SK-N-SH treated with all-trans-retinoic acid at 6 μM for 48 hours (cell line): Measurements from ENCODE around the gene CD6.

ENCODE experiments used
- ATAC-seq: fragments of 200-7000 bp; cut with Tn5 transposase; 3 replicates; pipeline ENCODE4 v1.9.1; 2020; ENCODE audit warnings: mild to moderate bottlenecking, moderate library complexity
- ARNTL ChIP-seq: fragments of 450-650 bp; formaldehyde crosslinking; IDR thresholded peaks from 2 replicates; pipeline ENCODE4 v1.5.0; 2020; ENCODE audit warnings: low read depth, mild to moderate bottlenecking, moderate library complexity, borderline replicate concordance
- BACH2 ChIP-seq: fragments of 250-450 bp; sonication (Bioruptor Pico); IDR thresholded peaks from 2 replicates; pipeline ENCODE4 v1.9.0; 2021; ENCODE audit warnings: mild to moderate bottlenecking, borderline replicate concordance
- CSDC2 ChIP-seq: fragments of 250-450 bp; sonication (Bioruptor Pico); IDR thresholded peaks from 2 replicates; pipeline ENCODE4 v1.5.0; 2020; ENCODE audit warnings: mild to moderate bottlenecking, moderate library complexity
- ISL1 ChIP-seq: fragments of 250-450 bp; sonication (Bioruptor Pico); IDR thresholded peaks from 2 replicates; pipeline ENCODE4 v2.1.2; 2022; ENCODE audit warnings: mild to moderate bottlenecking, moderate library complexity
- OSR1 ChIP-seq: fragments of 250-450 bp; sonication (Bioruptor Pico); IDR thresholded peaks from 2 replicates; pipeline ENCODE4 v1.8.0; 2022; ENCODE audit warnings: moderate library complexity, mild to moderate bottlenecking, inconsistent platforms
- PPARA ChIP-seq: fragments of 250-450 bp; sonication (Bioruptor Pico); IDR thresholded peaks from 2 replicates; pipeline ENCODE4 v1.5.0; 2020; ENCODE audit warnings: mild to moderate bottlenecking, borderline replicate concordance
- RARB ChIP-seq: fragments of 250-450 bp; sonication (Bioruptor Pico); IDR thresholded peaks from 2 replicates; pipeline ENCODE4 v1.8.0; 2021; ENCODE audit warnings: mild to moderate bottlenecking, moderate library complexity
- SNAI2 ChIP-seq: fragments of 250-450 bp; sonication (Bioruptor Pico); IDR thresholded peaks from 2 replicates; pipeline ENCODE4 v1.5.0; 2020; ENCODE audit warnings: mild to moderate bottlenecking, moderate library complexity
- TCF4 ChIP-seq: fragments of 250-450 bp; sonication (Bioruptor Pico); IDR thresholded peaks from 2 replicates; pipeline ENCODE4 v1.8.0; 2021; ENCODE audit warnings: mild to moderate bottlenecking, moderate library complexity, borderline replicate concordance
- TOX ChIP-seq: fragments of 250-450 bp; sonication (Bioruptor Pico); IDR thresholded peaks from 2 replicates; pipeline ENCODE4 v1.8.0; 2021; ENCODE audit warnings: mild to moderate bottlenecking, moderate library complexity, borderline replicate concordance
- ZC3H10 ChIP-seq: fragments of 250-450 bp; sonication (Bioruptor Pico); IDR thresholded peaks from 2 replicates; pipeline ENCODE4 v1.5.1; 2021; ENCODE audit warnings: mild to moderate bottlenecking, moderate library complexity
- ZFP3 ChIP-seq: fragments of 250-450 bp; sonication (Bioruptor Pico); IDR thresholded peaks from 2 replicates; pipeline ENCODE4 v1.5.0; 2020; ENCODE audit warnings: mild to moderate bottlenecking, moderate library complexity
- ZFP30 ChIP-seq: fragments of 450-650 bp; formaldehyde crosslinking; IDR thresholded peaks from 2 replicates; pipeline ENCODE4 v1.5.0; 2022; ENCODE audit warnings: mild to moderate bottlenecking, moderate library complexity
- ZNF565 ChIP-seq: fragments of 450-650 bp; formaldehyde crosslinking; conservative IDR thresholded peaks from 2 replicates; pipeline ENCODE4 v1.5.0; 2020; ENCODE audit warnings: low read depth, mild to moderate bottlenecking, moderate library complexity
- ZNF8 ChIP-seq: fragments of 450-650 bp; formaldehyde crosslinking; IDR thresholded peaks from 2 replicates; pipeline ENCODE4 v1.5.0; 2020; ENCODE audit warnings: mild to moderate bottlenecking, moderate library complexity
- TF ChIP-seq, protein P1 (sequence below): fragments of 250-450 bp; sonication (Bioruptor Pico); IDR thresholded peaks from 2 replicates; pipeline ENCODE4 v1.5.0; 2020; ENCODE audit warnings: mild to moderate bottlenecking, moderate library complexity
- TF ChIP-seq, protein P2 (sequence below): fragments of 250-450 bp; sonication (Bioruptor Pico); IDR thresholded peaks from 2 replicates; pipeline ENCODE4 v1.8.0; 2020; ENCODE audit warnings: mild to moderate bottlenecking, moderate library complexity, borderline replicate concordance
- TF ChIP-seq, protein P3 (sequence below): fragments of 250-450 bp; sonication (Bioruptor Pico); IDR thresholded peaks from 2 replicates; pipeline ENCODE4 v1.5.1; 2020; ENCODE audit warnings: low read depth, mild to moderate bottlenecking, moderate library complexity
- TF ChIP-seq, protein P4 (sequence below): fragments of 250-450 bp; sonication (Bioruptor Pico); IDR thresholded peaks from 2 replicates; pipeline ENCODE4 v1.5.1; 2021; ENCODE audit warnings: mild to moderate bottlenecking, moderate library complexity

Gene CD6

DNA sequence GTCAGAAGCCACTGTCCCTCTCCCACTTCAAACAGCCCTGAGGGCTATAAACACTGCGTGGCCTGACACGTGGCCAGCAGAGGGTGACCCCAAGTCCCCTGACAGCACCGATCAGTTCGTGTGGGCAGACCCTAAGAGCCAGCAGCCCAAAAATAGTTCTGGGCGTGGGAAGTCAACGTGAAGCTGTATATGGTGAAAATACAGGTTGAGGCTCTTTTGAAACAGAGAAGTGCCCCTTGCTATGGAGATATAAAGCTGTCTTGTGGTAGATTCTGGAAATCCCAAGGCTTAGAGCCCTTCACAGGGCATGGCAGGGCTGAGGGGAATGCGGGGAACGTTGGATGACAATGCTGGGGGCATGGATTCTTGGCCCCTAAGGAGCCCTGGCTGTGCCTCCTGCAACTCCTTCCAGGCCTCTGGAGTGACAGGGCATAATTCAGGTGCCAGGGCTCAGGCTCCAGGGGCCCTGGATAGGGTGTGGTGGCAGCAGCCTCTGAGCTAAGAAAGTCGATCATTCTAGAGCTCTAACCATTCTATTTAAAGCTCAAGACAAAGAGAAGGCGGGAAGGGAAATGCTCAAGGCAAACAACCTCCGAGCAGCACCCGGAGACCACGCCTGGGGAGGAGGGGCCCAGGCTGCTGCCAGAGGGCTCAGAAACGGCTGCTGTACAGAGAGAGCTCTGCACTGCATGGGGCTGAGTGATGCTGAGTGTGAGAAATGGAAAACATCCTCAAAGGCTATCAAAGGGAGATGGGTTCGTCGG, 70.5 kb downstream of the CD6 start:
- TF ChIP-seq CSDC2: no peak
- TF ChIP-seq TOX (CRISPR knock-in tag): no peak
- no peak for TF ChIP-seq OSR1 (CRISPR knock-in tag)
- no peak for TF ChIP-seq ZFP3 (CRISPR knock-in tag)
- no peak for TF ChIP-seq RARB (CRISPR knock-in tag)
- no peak for ATAC-seq

DNA sequence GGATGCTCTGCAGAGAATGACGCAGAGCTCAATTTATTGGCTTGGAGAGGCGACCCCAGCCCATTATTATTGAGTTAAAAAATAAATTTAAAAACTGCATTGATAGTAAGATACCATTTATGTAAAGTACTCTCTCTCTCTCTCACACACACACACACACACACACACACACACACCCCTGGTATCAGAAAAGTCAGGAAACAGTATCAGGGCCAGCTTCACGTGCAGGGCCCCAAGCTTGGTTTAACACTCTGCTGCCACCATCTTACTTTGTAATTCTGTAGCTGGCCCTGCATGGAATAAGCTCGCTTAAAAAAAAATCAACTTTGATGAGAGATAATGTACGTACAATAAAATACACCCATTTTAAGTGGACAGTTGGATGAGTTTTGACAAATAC, 71.1 kb downstream of the CD6 start:
- no peak for TF ChIP-seq RARB (CRISPR knock-in tag)
- TF ChIP-seq, protein P1, sequence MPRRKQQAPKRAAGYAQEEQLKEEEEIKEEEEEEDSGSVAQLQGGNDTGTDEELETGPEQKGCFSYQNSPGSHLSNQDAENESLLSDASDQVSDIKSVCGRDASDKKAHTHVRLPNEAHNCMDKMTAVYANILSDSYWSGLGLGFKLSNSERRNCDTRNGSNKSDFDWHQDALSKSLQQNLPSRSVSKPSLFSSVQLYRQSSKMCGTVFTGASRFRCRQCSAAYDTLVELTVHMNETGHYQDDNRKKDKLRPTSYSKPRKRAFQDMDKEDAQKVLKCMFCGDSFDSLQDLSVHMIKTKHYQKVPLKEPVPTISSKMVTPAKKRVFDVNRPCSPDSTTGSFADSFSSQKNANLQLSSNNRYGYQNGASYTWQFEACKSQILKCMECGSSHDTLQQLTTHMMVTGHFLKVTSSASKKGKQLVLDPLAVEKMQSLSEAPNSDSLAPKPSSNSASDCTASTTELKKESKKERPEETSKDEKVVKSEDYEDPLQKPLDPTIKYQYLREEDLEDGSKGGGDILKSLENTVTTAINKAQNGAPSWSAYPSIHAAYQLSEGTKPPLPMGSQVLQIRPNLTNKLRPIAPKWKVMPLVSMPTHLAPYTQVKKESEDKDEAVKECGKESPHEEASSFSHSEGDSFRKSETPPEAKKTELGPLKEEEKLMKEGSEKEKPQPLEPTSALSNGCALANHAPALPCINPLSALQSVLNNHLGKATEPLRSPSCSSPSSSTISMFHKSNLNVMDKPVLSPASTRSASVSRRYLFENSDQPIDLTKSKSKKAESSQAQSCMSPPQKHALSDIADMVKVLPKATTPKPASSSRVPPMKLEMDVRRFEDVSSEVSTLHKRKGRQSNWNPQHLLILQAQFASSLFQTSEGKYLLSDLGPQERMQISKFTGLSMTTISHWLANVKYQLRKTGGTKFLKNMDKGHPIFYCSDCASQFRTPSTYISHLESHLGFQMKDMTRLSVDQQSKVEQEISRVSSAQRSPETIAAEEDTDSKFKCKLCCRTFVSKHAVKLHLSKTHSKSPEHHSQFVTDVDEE (CRISPR knock-in tag): no peak
- TF ChIP-seq, protein P2, sequence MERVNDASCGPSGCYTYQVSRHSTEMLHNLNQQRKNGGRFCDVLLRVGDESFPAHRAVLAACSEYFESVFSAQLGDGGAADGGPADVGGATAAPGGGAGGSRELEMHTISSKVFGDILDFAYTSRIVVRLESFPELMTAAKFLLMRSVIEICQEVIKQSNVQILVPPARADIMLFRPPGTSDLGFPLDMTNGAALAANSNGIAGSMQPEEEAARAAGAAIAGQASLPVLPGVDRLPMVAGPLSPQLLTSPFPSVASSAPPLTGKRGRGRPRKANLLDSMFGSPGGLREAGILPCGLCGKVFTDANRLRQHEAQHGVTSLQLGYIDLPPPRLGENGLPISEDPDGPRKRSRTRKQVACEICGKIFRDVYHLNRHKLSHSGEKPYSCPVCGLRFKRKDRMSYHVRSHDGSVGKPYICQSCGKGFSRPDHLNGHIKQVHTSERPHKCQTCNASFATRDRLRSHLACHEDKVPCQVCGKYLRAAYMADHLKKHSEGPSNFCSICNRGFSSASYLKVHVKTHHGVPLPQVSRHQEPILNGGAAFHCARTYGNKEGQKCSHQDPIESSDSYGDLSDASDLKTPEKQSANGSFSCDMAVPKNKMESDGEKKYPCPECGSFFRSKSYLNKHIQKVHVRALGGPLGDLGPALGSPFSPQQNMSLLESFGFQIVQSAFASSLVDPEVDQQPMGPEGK (CRISPR knock-in tag): no peak
- no peak for TF ChIP-seq ZFP3 (CRISPR knock-in tag)
- no peak for TF ChIP-seq ZNF565 (CRISPR knock-in tag)
- TF ChIP-seq TCF4 (CRISPR knock-in tag): no peak
- TF ChIP-seq ZNF8 (CRISPR knock-in tag): no peak
- TF ChIP-seq, protein P3, sequence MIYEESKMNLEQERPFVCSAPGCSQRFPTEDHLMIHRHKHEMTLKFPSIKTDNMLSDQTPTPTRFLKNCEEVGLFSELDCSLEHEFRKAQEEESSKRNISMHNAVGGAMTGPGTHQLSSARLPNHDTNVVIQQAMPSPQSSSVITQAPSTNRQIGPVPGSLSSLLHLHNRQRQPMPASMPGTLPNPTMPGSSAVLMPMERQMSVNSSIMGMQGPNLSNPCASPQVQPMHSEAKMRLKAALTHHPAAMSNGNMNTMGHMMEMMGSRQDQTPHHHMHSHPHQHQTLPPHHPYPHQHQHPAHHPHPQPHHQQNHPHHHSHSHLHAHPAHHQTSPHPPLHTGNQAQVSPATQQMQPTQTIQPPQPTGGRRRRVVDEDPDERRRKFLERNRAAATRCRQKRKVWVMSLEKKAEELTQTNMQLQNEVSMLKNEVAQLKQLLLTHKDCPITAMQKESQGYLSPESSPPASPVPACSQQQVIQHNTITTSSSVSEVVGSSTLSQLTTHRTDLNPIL (CRISPR knock-in tag): no peak
- ATAC-seq: no peak

DNA sequence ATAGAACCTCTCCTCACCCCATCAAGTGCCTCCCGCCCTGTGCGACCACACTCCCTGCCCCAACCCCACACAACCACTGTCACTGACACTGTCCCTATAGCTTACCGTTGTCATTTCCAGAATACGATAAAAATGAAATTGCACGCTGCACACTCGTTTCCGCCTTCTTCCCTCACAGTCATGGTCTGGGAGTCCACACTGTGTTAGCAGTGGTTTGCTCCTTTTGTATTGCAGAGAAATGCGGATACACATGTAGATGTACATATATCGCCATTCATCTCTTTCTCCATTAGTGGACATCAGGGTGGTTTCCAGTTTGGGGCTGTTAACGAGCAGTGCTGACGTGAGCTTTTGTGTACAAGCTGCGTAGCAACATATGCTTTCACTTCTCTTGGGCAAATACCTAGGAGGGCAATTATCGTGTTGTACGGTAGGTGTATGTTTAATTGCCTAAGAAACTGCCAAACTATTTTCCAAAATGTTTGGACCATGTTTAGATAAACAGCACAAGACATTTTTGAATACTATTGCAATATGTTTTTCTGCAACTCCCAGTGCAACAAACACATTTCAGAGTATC, 71.6 kb downstream of the CD6 start:
- TF ChIP-seq, protein P1 (CRISPR knock-in tag): no peak
- TF ChIP-seq TOX (CRISPR knock-in tag): no peak
- TF ChIP-seq, protein P4, sequence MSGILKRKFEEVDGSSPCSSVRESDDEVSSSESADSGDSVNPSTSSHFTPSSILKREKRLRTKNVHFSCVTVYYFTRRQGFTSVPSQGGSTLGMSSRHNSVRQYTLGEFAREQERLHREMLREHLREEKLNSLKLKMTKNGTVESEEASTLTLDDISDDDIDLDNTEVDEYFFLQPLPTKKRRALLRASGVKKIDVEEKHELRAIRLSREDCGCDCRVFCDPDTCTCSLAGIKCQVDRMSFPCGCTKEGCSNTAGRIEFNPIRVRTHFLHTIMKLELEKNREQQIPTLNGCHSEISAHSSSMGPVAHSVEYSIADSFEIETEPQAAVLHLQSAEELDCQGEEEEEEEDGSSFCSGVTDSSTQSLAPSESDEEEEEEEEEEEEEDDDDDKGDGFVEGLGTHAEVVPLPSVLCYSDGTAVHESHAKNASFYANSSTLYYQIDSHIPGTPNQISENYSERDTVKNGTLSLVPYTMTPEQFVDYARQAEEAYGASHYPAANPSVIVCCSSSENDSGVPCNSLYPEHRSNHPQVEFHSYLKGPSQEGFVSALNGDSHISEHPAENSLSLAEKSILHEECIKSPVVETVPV: no peak
- TF ChIP-seq, protein P3 (CRISPR knock-in tag): no peak
- TF ChIP-seq ISL1 (CRISPR knock-in tag): no peak
- TF ChIP-seq ZFP3 (CRISPR knock-in tag): no peak
- TF ChIP-seq ZNF8 (CRISPR knock-in tag): no peak
- TF ChIP-seq ZNF565 (CRISPR knock-in tag): no peak
- no peak for TF ChIP-seq PPARA (CRISPR knock-in tag)
- no peak for TF ChIP-seq ZFP30 (CRISPR knock-in tag)
- TF ChIP-seq ZC3H10: no peak
- TF ChIP-seq OSR1 (CRISPR knock-in tag): no peak
- no peak for TF ChIP-seq RARB (CRISPR knock-in tag)
- no peak for TF ChIP-seq BACH2 (CRISPR knock-in tag)
- TF ChIP-seq SNAI2: no peak
- TF ChIP-seq TCF4 (CRISPR knock-in tag): no peak
- TF ChIP-seq ARNTL (CRISPR knock-in tag): no peak
- TF ChIP-seq, protein P2 (CRISPR knock-in tag): no peak
- ATAC-seq: no peak
